K562 (cell line): ENCODE results near the gene ZNF200. TPM values are rescaled to one million over a fixed set of nuclear protein-coding genes. Genes with fewer than 3 reads are reported as not detected.

Experiments used
- ATAC-seq: fragments of 200-7000 bp; cut with Tn5 transposase; 3 replicates; pipeline ENCODE4 v1.9.1; 2020; ENCODE audit warnings: moderate library complexity
- BruUV-seq: library from RNA; stranded (reverse); fragments of 400-500 nt; replicated peaks from 2 replicates; lab custom pipeline; 2021; lab: Mats Ljungman, UMichigan
- CTCF ChIA-PET: fragments of 300-600 bp; formaldehyde crosslinking; extraction: SDS; loops from one replicate; lab custom pipeline; 2021; ENCODE audit warnings: low intra/inter-chr PET ratio; lab: Yijun Ruan, JAX
- POLR2A ChIA-PET: fragments of 300-600, 350-650 bp; sonication (Branson Sonifier 250); formaldehyde crosslinking; extraction: SDS; loops from one replicate; lab custom pipeline; 2021; ENCODE audit warnings: antibody characterized with exemption, inconsistent platforms; lab: Yijun Ruan, JAX
- DNase-seq, 4 experiments: peaks; one replicate each; pipeline versions ENCODE4 v3.0.0 to v3.0.0-alpha.2; 2011 to 2018; ENCODE audit warnings: low spot score in 3 of 4, mixed read lengths in 3 of 4; ENCODE audit errors: extremely low read depth in 1 of 4
- FAIRE-seq: peaks from 2 replicates; lab custom pipeline; 2011; peaks lifted over from hg19 to GRCh38; lab: Jason Lieb, UNC
- H2AFZ ChIP-seq: 2 replicates; pipeline ENCODE4 v1.6.0; 2011; ENCODE audit warnings: low read depth, low read length, control low read depth, inconsistent platforms
- H3K27ac ChIP-seq: fragments of 200-600 bp; 3 replicates; pipeline ENCODE4 v1.8.0; 2011; ENCODE audit warnings: low read depth, mild to moderate bottlenecking, control low read depth, inconsistent platforms, low read length, moderate library complexity, mixed read lengths; ENCODE audit errors: extremely low read depth
- H3K27me3 ChIP-seq, 2 experiments: fragments of 300-600 bp in 1 of 2; 2 replicates in 1 of 2; 3 replicates in 1 of 2; pipeline versions ENCODE4 v1.6.0 to v1.8.0; 2011; ENCODE audit warnings: inconsistent platforms in 2 of 2, low read length in 2 of 2, mild to moderate bottlenecking in 1 of 2, mixed read lengths in 1 of 2, moderate library complexity in 1 of 2; ENCODE audit not compliant: control insufficient read depth in 2 of 2, insufficient read depth in 2 of 2
- H3K36me3 ChIP-seq: fragments of 300-600 bp; 3 replicates; pipeline ENCODE4 v1.8.0; 2011; ENCODE audit warnings: mild to moderate bottlenecking, low read length, inconsistent platforms; ENCODE audit not compliant: control insufficient read depth, insufficient read depth
- H3K4me1 ChIP-seq, 2 experiments: fragments of 200-600 bp in 1 of 2; replicated peaks in 1 of 2; 2 replicates in 1 of 2; 3 replicates in 1 of 2; pipeline versions ENCODE4 v1.5.1 to v1.8.0; 2011; ENCODE audit warnings: inconsistent platforms in 2 of 2, low read length in 2 of 2, mild to moderate bottlenecking in 1 of 2, mixed read lengths in 1 of 2, moderate library complexity in 1 of 2; ENCODE audit not compliant: control insufficient read depth in 2 of 2, insufficient read depth in 2 of 2
- H3K4me2 ChIP-seq: 2 replicates; pipeline ENCODE4 v1.6.1; 2011; ENCODE audit warnings: low read length, control low read depth, inconsistent platforms, mixed read lengths; ENCODE audit not compliant: insufficient read depth
- H3K4me3 ChIP-seq: fragments of 200-600 bp; sonication (generic), shearing (Covaris generic); 2 replicates; pipeline ENCODE4 v1.5.1; 2016; ENCODE audit warnings: control low read depth, inconsistent platforms
- H3K79me2 ChIP-seq: fragments of 200-600 bp; 3 replicates; pipeline ENCODE4 v1.8.0; 2011; ENCODE audit warnings: low read length, inconsistent platforms; ENCODE audit not compliant: control insufficient read depth, insufficient read depth
- H3K9ac ChIP-seq, 2 experiments: 2 replicates each; pipeline versions ENCODE4 v1.6.0 to v1.6.1; 2011; ENCODE audit warnings: low read depth in 2 of 2, low read length in 2 of 2, control low read depth in 1 of 2, inconsistent platforms in 1 of 2, mild to moderate bottlenecking in 1 of 2, mixed read lengths in 1 of 2; ENCODE audit not compliant: insufficient read depth in 1 of 2
- H3K9me1 ChIP-seq: one replicate; pipeline ENCODE4 v1.6.0; 2011; ENCODE audit warnings: inconsistent platforms, mild to moderate bottlenecking, low read length, moderate library complexity; ENCODE audit not compliant: control insufficient read depth, insufficient read depth
- H3K9me3 ChIP-seq: replicated peaks from 2 replicates; pipeline ENCODE4 v1.5.1; 2011; ENCODE audit warnings: low read depth, low read length, inconsistent platforms; ENCODE audit not compliant: control insufficient read depth, insufficient read depth
- H4K20me1 ChIP-seq: replicated peaks from 2 replicates; pipeline ENCODE4 v1.6.1; 2011; ENCODE audit warnings: low read length, inconsistent platforms, mixed read lengths; ENCODE audit not compliant: control insufficient read depth, insufficient read depth
- NFATC3 ChIP-seq: fragments of 450-650 bp; IDR thresholded peaks from 2 replicates; pipeline ENCODE4 v1.6.1; 2017; ENCODE audit warnings: mild to moderate bottlenecking
- PHF8 ChIP-seq: fragments of 200-600 bp; sonication (generic); IDR thresholded peaks from 2 replicates; pipeline ENCODE4 v1.6.1; 2012; ENCODE audit warnings: mixed run types, mild to moderate bottlenecking, inconsistent platforms, low read length, moderate library complexity, borderline replicate concordance
- POLR3G ChIP-seq: IDR thresholded peaks from 2 replicates; pipeline ENCODE4 v1.6.1; 2011; ENCODE audit not compliant: insufficient read length, insufficient replicate concordance; ENCODE audit errors: extremely low read depth
- TGIF2 ChIP-seq: sonication (generic); formaldehyde crosslinking; IDR thresholded peaks from 2 replicates; pipeline ENCODE4 v1.8.1; 2022; ENCODE audit warnings: mild to moderate bottlenecking, missing genetic modification reagents, moderate library complexity
- WGBS: fragments of 100-300 bp; shearing (Covaris generic); methylation state at CpG from one replicate; pipeline ENCODE4 v1.1.6; 2016; ENCODE audit warnings: low coverage, mixed read lengths; ENCODE audit not compliant: insufficient coverage; ENCODE audit errors: missing lambda C conversion rate; 5-methylcytosine and 5-hydroxymethylcytosine counted together
- in situ Hi-C: fragments of 300-500 bp; cut with MboI; formaldehyde crosslinking; loops from 4 replicates; pipeline ENCODE4 v1.15.0; 2018; ENCODE audit warnings: inconsistent platforms, mixed read lengths
- intact Hi-C: fragments of 100-400 bp; cut with micrococcal nuclease; formaldehyde crosslinking; loops from 2 replicates; pipeline ENCODE4 v1.14.2; 2022
- polyA plus RNA-seq, 8 experiments: library from polyadenylated mRNA; depleted of rRNA in 4 of 8; stranded (reverse) in 5 of 8; unstranded in 3 of 8; fragments of >200 nt; fragmentation: Nextera tagmentation in 2 of 8; fragmentation: Illumina TruSeq in 1 of 8; extraction: Ambion mirVana in 2 of 8; extraction: Trizol in 1 of 8; gene quantifications; 2 replicates each; pipeline versions ENCODE4 v1.2.1 to v1.2.3, GENCODE V29; 2011 to 2014; ENCODE audit warnings: inconsistent platforms in 1 of 8, missing spikeins in 1 of 8
- total RNA-seq, 7 experiments: library from RNA; depleted of rRNA in 6 of 7; stranded (reverse); fragments of >200 nt in 6 of 7; fragmentation: Illumina TruSeq in 2 of 7; extraction: Trizol in 2 of 7; gene quantifications; 2 replicates each; pipeline versions ENCODE4 v1.2.1 to v1.2.3, GENCODE V29; 2011 to 2021; ENCODE audit warnings: low replicate concordance in 1 of 7
- TF ChIP-seq, protein P1 (sequence below): fragments of 200-800 bp; sonication (Bioruptor generic); IDR thresholded peaks from 2 replicates; pipeline ENCODE4 v1.6.1; 2017; ENCODE audit warnings: missing genetic modification characterization, missing compliant biosample characterization
- TF ChIP-seq, protein P2 (sequence below), 2 experiments: IDR thresholded peaks; 2 replicates each; pipeline ENCODE4 v1.6.1; 2011; ENCODE audit warnings: borderline replicate concordance in 1 of 2, control low read depth in 1 of 2, low read depth in 1 of 2, low read length in 1 of 2, mild to moderate bottlenecking in 1 of 2, mixed read lengths in 1 of 2, moderate library complexity in 1 of 2; ENCODE audit not compliant: insufficient read depth in 1 of 2, insufficient read length in 1 of 2, poor library complexity in 1 of 2, severe bottlenecking in 1 of 2; ENCODE audit errors: extremely low read depth in 1 of 2
- TF ChIP-seq, protein P3 (sequence below), 2 experiments: fragments of 450-650 bp; IDR thresholded peaks; 2 replicates each; pipeline ENCODE4 v1.6.1; 2018; ENCODE audit warnings: mild to moderate bottlenecking in 2 of 2, low read depth in 1 of 2; ENCODE audit not compliant: partially characterized antibody in 2 of 2

The ZNF200 gene
- total and polyA plus RNA-seq, 9 of the 15 experiments (the other 6 are each of a cell fraction or from before 2014, with no cell fraction given), result 4.8 to 14.5 (median 9.2) TPM

DNA sequence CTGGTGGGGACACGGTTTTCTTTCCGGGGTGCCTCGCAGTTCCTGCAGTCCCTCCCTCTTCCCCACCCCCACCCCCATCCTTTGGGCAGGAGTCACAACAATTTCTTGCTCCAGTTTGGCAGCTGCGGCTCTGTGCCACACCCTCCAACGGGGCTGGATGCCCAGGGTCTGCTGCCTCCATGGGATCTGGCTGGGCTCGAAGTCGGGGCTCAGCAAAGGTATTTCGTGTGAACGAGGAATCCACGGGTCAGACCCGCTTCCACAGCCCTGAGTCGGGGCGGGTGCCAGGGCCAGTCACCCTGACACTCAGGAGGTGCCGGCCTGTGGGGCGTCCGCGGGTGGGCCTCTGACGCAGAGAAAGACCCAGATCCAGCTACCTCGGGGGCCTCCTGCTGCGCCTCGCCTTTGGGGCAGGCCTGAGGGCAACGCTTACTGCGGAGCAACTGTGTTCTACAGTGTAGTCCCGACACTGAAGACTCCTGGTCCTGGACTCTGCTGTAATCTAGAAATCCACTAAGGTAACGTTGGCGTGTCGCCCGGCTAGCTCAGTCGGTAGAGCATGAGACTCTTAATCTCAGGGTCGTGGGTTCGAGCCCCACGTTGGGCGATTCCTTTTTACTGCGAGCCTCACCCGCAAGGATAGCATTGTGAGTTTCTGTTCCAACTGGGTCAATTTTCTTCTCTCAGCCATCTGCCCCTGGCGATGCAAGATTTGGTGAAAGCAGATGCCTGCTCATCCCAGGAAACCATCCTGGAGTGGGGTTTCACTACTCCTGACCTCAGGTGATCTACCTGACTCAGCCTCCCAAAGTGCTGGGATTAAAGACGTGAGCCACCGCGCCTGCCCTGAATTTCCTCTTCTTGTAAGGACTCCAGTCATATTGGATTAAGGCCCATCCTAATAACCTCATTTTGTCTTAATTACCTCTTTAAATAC is 59.5 kb downstream of the ZNF200 start (continued):
- TF ChIP-seq, protein P1, sequence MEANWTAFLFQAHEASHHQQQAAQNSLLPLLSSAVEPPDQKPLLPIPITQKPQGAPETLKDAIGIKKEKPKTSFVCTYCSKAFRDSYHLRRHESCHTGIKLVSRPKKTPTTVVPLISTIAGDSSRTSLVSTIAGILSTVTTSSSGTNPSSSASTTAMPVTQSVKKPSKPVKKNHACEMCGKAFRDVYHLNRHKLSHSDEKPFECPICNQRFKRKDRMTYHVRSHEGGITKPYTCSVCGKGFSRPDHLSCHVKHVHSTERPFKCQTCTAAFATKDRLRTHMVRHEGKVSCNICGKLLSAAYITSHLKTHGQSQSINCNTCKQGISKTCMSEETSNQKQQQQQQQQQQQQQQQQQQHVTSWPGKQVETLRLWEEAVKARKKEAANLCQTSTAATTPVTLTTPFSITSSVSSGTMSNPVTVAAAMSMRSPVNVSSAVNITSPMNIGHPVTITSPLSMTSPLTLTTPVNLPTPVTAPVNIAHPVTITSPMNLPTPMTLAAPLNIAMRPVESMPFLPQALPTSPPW (CRISPR knock-in tag), result no peak

DNA sequence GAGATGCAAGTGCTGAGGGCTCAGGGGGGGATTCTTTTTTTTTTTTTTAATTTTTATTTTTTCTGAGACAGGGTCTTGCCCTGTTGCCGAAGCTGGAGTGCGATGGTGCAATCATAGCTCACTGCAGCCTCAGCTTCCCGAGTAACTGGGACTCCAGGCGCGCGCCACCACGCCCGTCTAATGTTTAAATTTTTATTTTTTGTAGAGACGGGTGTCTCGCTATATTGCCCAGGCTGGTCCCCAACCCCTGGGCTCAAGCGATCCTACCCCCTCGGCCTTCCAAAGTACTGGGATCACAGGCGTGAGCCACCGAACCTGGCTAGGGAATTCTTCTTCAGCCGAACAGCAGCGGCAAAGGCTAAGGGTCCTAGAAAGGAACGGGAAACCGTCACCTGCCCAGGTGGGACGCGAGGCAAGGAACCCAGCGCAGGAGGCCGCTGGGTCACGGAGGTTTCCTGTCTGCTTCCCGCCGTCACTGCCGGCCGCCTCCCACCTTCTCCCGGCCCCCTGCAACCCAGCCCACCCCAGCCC is 60.3 kb downstream of the ZNF200 start:
- no peak for FAIRE-seq
- intact Hi-C loops, result loop anchor here (10.0 kb wide), 1 partner anchor 120 kb away; no protein-coding TSS in a partner anchor
- Histone ChIP-seq H2AFZ (peak overlapping the region; percentile 72), H3K9ac (peak overlapping the region in 1 of 2 experiments; percentile 94; a peak in 2 of 4 replicates), H3K9me1 (no peaks in the 10 kb centered on the region), H3K4me1 (peaks cover 0 to 48% of the 10 kb centered on the region in 2 experiments; a peak in 3 of 5 replicates), H3K36me3 (no peaks in the 10 kb centered on the region), H3K27ac (no peak overlapping the region), H3K27me3 (peaks cover 0 to 4% of the 10 kb centered on the region in 2 experiments; a peak in 1 of 5 replicates), H4K20me1 (0 out of 2 replicates have a peak, but pooled peaks cover 5% of the 10 kb centered on the region), H3K4me2 (peak overlapping the region; percentile 71), H3K9me3 (no peaks in the 10 kb centered on the region), H3K4me3 (peak overlapping the region; percentile 51), H3K79me2 (no peaks in the 10 kb centered on the region)
- BruUV-seq, result no TSS peak
- no peak for ATAC-seq
- DNase-seq, result no peak
- ChIA-PET CTCF (no interaction called here), POLR2A (interaction anchor here (0.7 to 1.5 kb wide), 5 partner anchors 8 to 286 kb away, joined by 3 to 5 read pairs (median 4); partner anchors contain the start of genes TIGD7 and ZNF75A)
- 13% methylated on average over 28 of the region's 28 CpGs for WGBS
- in situ Hi-C loops, result no loop called here
- TF ChIP-seq POLR3G (no peak), NFATC3 (no peak), PHF8 (peak; percentile 18; the same call in 1 of the 2 replicates), TGIF2 (no peak)
- TF ChIP-seq, protein P2, sequence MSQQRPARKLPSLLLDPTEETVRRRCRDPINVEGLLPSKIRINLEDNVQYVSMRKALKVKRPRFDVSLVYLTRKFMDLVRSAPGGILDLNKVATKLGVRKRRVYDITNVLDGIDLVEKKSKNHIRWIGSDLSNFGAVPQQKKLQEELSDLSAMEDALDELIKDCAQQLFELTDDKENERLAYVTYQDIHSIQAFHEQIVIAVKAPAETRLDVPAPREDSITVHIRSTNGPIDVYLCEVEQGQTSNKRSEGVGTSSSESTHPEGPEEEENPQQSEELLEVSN (IDR thresholded peaks at IDR 0.05; ENCODE audit: borderline replicate concordance in 1 of 2, extremely low read depth in 1 of 2, insufficient read depth in 1 of 2, insufficient read length in 1 of 2, low read depth in 1 of 2, low read length in 1 of 2, poor library complexity in 1 of 2, severe bottlenecking in 1 of 2), result peak in 1 of 2 experiments; percentile 39
- TF ChIP-seq, protein P3, sequence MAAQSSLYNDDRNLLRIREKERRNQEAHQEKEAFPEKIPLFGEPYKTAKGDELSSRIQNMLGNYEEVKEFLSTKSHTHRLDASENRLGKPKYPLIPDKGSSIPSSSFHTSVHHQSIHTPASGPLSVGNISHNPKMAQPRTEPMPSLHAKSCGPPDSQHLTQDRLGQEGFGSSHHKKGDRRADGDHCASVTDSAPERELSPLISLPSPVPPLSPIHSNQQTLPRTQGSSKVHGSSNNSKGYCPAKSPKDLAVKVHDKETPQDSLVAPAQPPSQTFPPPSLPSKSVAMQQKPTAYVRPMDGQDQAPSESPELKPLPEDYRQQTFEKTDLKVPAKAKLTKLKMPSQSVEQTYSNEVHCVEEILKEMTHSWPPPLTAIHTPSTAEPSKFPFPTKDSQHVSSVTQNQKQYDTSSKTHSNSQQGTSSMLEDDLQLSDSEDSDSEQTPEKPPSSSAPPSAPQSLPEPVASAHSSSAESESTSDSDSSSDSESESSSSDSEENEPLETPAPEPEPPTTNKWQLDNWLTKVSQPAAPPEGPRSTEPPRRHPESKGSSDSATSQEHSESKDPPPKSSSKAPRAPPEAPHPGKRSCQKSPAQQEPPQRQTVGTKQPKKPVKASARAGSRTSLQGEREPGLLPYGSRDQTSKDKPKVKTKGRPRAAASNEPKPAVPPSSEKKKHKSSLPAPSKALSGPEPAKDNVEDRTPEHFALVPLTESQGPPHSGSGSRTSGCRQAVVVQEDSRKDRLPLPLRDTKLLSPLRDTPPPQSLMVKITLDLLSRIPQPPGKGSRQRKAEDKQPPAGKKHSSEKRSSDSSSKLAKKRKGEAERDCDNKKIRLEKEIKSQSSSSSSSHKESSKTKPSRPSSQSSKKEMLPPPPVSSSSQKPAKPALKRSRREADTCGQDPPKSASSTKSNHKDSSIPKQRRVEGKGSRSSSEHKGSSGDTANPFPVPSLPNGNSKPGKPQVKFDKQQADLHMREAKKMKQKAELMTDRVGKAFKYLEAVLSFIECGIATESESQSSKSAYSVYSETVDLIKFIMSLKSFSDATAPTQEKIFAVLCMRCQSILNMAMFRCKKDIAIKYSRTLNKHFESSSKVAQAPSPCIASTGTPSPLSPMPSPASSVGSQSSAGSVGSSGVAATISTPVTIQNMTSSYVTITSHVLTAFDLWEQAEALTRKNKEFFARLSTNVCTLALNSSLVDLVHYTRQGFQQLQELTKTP (IDR thresholded peaks at IDR 0.05; ENCODE audit: low read depth in 1 of 2, partially characterized antibody in 2 of 2), result peak in 1 of 2 experiments; percentile 10
